Smooth muscle cell of the umbilical artery (primary cell): Measurements from ENCODE around the gene LDHA. TPM values are rescaled to one million over a fixed set of nuclear protein-coding genes. Genes with fewer than 3 reads are reported as not detected.

Experiments used
- total RNA-seq: library from RNA; depleted of rRNA; stranded (reverse); fragments of >200 nt; gene quantifications from 2 replicates; pipeline ENCODE4 v1.2.3, GENCODE V29; 2014

LDHA gene
- total RNA-seq = 947 and 1,219 TPM in 2 replicates

DNA sequence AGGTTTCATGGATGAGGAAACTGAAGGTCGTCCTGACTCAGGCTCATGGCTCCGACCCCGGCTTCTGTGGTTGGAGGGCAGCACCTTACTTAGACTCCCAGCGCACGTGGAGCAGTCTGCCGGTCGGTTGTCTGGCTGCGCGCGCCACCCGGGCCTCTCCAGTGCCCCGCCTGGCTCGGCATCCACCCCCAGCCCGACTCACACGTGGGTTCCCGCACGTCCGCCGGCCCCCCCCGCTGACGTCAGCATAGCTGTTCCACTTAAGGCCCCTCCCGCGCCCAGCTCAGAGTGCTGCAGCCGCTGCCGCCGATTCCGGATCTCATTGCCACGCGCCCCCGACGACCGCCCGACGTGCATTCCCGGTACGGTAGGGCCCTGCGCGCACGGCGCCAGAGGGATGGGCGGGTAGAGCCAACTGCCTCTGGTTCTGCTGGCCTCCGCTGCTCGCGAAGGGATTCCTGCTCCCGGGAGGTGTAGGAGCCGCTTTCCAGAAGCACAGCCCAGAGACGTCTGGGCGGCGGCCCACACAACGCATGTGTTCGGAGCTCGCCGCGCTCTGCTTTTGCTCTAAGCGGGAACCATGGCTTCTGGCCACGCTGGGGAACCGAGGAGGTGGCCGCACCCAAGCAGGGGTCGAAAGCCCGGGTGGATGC is at the start of gene LDHA:
Gene LDHA, plus strand, starts transcription at position 289 of the 653 bp plus-strand sequence. CDS start 2,280 bp downstream, outside the sequence.

DNA sequence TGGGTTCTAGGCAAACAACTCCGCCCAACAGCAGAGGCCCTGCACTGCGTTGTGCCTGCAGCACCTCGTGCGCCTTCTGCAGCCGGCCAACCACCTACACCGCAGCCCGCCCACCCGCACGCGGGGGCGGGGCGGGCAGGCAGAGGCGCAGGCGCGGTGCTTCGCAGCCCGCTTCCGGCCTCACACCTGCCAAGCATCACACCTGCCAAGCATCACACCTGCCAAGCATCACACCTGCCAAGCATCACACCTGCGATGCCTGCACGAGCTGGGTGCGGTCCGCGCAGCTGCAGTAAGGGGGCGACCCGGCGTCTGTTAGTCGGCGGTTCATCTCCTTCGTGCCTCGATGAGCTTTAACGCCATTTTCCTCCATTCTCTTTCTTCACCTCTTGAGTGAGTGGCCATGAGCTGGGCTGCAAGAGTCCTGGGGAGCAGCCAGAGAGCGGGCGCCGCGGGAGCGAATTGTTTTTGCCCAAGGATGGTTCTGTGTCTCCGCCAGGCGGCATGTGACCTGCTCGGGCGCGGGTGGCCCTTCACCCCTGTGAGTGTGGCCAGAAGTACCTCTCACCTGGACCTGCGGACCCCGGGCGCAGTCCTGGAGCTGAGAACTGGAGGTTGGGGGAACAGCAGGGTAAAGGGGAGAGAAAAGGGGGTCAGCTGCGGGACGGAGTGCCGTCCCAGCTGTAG is 61.5 kb downstream of the LDHA start, which contains the start of gene LDHAL6A:
Gene LDHAL6A, plus strand, starts transcription at position 171 of the 687 bp plus-strand sequence. CDS start 825 bp downstream, outside the sequence.

Other genes with a start within 250 kb of the LDHA start
- gene MRGPRX4, start 221.7 kb upstream of the LDHA start, total RNA-seq = not detected in 2 replicates
- not detected in 2 replicates for gene SAA4, start 157.8 kb upstream of the LDHA start, total RNA-seq
- gene SAA2, start 145.9 kb upstream of the LDHA start, total RNA-seq = 0.30 TPM in 1 of 2 replicates, not detected in the other
- gene SAA1, start 128.3 kb upstream of the LDHA start, total RNA-seq = not detected in 2 replicates
- gene HPS5, start 72.4 kb upstream of the LDHA start, total RNA-seq = 50.6 and 65.3 TPM in 2 replicates
- gene GTF2H1, start 72.0 kb upstream of the LDHA start, total RNA-seq = 78.1 and 81.1 TPM in 2 replicates
- not detected in 2 replicates for gene LDHC, start 17.8 kb downstream of the LDHA start, total RNA-seq
- not detected in 2 replicates for gene LDHAL6A, start 61.3 kb downstream of the LDHA start, total RNA-seq
- 53.4 and 61.9 TPM in 2 replicates for gene TSG101, start 132.4 kb downstream of the LDHA start, total RNA-seq
- gene UEVLD, start 194.2 kb downstream of the LDHA start, total RNA-seq = 32.1 and 34.4 TPM in 2 replicates
- gene MISFA, start 205.2 kb downstream of the LDHA start, total RNA-seq = 0.09 TPM in 1 of 2 replicates, not detected in the other
- 19.0 and 39.8 TPM in 2 replicates for gene SPTY2D1, start 239.8 kb downstream of the LDHA start, total RNA-seq